ENCODE results near the gene MAP2K5.

MAP2K5 gene

GRCh38 chr15:67559576-67559975, 17.1 kb downstream of the MAP2K5 start:
- DNase-seq (ENCODE audit: low read depth in 2 of 2): no peak

DNA sequence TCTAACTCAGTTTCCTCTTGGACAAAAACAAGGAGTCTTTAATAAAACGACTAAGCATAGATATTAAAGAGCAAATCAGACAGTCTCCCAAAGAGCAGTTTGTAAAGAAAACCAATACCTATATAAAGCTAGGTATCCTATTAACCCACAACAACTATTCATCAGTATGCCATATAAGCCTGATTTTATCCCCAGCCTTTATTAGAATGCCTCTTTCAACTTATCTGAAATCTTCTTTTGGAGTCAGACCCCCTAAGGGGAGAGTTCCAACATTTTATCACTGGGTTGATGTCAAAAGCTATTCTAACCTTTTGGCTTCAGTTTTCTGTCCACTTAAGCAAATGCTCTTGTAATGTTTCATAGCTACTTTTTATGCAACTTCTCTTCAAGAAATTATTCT, 17.8 kb downstream of the MAP2K5 start:
- no peak for DNase-seq (ENCODE audit: low read depth in 2 of 2)

- no peak for DNase-seq (ENCODE audit: low read depth in 2 of 2)
Observed at GRCh38 chr15:67563092-67563491, 20.6 kb downstream of the MAP2K5 start.

DNA sequence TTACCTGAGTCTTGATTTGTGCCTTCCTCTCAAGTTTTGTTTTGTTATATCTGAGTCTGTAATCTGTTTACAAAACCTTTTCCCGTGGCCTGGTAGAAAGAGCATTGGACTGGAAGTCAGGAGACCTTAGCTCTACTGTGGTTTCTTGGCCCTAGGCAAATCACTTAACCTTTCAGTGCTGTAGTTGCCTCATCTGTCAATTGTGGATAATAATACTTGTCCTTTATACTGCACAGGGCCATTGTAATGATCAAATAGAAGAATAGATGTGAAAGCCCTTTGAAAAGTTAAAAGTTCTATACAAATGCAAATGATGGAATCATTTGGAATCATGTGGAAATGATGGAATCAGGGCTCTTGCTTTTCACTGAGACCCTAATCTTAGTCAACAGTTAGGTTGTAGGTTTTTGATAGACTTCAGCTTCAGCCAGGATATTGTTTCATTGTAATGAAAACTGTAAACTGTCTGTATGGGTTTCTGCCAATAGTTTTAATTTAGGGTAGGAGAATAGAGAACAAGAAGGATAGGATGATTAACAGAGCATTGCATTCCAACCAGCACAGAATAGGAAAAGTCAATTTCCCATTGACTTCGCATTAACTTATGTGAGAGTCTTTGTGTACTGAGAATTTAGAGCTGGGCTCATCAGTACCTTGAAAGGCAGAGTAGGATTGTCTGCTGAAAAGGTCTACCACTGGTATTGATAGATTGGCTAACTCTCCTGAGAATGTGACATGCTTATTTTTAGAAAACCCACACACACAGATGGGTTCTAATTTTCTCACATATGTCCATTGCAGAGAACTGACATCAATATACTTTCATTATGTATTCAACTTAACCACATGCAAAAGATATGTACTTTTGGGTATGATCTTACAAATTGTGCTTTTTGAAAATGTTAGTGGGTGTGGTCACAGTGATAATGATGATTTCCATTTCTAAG, 21.8 kb downstream of the MAP2K5 start:
- no peak for DNase-seq (ENCODE audit: low read depth in 2 of 2)

DNA sequence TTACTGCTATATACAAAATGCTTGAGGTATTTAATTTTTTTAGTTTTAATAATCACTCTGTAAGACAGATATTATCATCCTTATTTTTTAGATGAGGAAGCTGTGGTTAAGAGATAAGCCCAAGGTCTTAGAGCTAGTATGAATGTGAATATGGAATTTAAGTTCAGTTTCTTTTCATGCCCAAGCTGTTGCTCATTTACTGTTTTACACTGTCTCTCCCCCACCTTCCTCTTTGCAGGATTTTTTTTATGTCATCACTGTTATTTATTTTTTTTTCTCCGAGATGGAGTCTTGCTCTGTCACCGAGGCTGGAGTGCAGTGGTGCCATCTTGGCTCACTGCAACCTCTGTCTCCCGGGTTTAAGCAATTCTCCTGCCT, 22.5 kb downstream of the MAP2K5 start:
- DNase-seq (ENCODE audit: low read depth in 2 of 2): no peak

DNA sequence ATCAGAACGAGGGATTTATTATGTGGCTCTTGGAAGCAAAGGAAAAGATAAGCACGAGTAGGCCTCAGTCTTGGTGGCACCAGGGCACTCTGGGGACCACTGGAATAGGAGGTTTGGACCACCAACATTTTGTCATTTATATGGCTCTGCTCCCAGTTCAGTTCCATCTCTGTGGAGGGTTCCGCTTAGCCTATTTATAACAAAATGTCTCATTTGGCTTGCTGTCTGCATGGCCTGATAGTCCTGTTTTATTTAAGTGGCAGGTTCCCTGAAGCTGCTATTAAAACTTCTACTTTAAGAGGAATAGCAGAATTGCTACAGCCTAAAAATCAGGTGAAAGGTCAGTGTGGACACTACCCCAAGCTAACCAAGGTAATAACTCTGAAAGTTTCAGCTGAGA, 27.2 kb downstream of the MAP2K5 start:
- no peak for DNase-seq (ENCODE audit: low read depth in 2 of 2)

- no peak for DNase-seq (ENCODE audit: low read depth in 2 of 2)
Observed at GRCh38 chr15:67570875-67571647, 28.6 kb downstream of the MAP2K5 start.

DNA sequence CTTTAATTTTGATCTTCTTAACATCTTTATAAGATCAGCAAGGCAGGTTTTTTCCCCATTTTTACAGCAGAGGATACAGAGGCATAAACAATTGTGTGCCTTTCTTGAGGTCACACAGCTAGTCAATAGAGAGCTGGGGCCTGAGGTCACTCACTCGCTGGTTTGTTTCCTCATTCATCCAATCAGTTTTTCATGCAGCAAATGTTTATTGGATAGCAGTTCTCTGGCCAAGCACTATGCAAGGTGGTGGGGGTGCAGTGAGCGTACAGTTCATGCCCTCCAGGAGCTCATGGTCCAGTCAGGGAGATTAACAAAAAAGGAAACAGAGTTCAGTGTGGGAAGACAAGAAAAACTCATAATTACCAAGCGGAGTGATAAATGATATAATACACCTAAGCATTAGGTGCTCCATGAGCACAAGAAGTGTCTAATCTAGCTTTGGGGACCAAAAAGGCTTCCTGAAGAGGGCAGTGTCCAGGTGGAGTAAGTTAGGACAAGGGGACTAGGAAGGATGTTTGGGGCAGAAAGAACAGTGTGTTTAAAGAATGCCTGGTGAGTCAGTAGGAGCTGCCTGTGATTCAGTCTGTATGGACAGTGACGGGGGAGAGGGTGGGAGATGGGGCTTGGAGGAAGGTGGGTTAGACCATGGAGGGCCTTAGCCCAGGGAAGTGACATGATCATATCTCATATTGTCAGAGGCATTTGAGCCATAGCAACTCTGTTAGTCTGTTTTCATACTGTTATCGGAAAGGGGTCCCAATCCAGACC, 29.3 kb downstream of the MAP2K5 start:
- DNase-seq (ENCODE audit: low read depth in 2 of 2): no peak

DNA sequence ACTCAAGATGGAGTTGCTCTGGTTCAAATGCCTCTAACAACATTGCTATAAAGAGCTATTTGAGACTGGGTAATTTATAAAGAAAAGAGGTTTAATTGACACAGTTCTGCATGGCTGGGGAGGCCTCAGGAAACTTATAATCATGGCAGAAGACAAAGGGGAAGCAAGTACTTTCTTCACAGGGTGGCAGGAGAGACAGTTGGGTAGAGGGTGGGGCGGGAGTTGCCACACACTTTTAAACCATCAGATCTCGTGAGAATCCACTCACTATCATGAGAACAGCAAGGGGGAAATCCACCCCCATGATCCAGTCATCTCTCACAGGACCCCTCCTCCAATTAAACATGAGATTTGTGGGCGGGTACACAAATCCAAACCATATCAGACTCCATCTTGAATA, 30.7 kb downstream of the MAP2K5 start:
- no peak for DNase-seq (ENCODE audit: low read depth in 2 of 2)

GRCh38 chr15:67575039-67575502, 32.6 kb downstream of the MAP2K5 start:
- no peak for DNase-seq (ENCODE audit: low read depth in 2 of 2)

DNA sequence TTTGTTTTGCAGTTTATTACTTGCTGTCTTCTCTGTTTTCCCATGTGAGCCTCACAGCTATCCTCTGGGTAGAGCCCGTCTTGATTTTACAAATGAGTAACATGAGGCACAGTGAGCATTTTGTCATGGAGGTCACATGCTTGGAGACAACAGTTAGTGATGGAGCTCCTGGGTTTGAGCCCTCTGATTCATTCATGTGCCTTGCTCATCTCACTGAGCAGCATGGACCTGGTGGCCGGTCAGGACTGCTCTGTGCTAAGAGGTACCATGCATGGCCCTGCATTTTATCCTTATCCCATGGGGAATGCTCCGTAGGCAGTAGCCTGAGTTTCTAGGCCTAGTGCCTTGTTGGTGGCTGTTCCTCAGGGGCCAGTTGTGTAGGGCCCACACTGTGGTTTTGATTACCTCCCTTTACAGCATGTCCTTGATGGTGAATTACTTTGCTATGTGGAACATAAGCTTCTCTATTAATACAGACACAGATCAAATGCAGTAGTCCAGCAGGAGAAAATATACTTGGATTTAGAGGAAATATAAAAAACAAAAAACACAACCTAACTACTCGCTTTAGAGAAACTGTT, 35.6 kb downstream of the MAP2K5 start:
- no peak for DNase-seq (ENCODE audit: low read depth in 2 of 2)

GRCh38 chr15:67579164-67579563, 36.7 kb downstream of the MAP2K5 start:
- DNase-seq (ENCODE audit: low read depth in 2 of 2): no peak

DNA sequence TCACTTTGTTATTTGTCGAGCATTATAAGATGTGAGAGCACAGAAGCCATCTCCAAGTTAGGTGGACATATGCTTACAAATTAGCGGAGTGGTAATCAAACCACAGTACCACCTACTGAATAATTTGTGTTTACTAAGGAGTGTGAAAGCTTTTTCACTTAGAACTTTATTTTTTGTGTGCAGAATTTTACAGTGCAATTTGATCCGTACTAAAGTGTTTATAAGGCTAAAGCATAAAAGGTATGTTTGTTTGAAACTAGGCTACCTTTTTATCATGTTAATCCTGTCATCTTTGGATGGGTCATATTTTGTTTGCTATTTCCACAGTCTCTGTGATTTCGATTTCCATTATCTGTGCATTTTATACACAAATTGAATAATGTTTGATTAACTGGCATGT, 37.5 kb downstream of the MAP2K5 start:
- DNase-seq (ENCODE audit: low read depth in 2 of 2): no peak

DNA sequence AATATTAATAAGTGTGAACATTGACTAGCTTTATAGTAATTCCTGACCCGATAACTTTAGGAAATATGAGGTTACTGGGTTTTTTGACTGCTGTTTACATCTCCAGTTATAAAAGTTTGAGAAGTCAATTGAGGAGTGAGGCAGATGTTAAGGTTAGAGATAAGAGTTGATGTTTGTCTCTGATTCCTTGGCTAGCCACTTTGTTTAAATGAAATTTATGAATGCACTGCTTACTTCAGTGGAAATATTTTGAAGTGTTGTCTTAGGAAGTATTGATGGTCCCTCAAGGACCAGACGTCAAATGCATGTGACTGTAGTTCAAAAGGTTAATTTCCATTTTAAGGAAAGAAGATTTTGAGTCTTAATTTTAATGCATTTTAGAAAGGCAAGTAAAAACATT, 41.7 kb downstream of the MAP2K5 start:
- no peak for DNase-seq (ENCODE audit: low read depth in 2 of 2)

GRCh38 chr15:67585681-67586080, 43.2 kb downstream of the MAP2K5 start:
- no peak for DNase-seq (ENCODE audit: low read depth in 2 of 2)

GRCh38 chr15:67587331-67587730, 44.8 kb downstream of the MAP2K5 start:
- no peak for DNase-seq (ENCODE audit: low read depth in 2 of 2)

DNA sequence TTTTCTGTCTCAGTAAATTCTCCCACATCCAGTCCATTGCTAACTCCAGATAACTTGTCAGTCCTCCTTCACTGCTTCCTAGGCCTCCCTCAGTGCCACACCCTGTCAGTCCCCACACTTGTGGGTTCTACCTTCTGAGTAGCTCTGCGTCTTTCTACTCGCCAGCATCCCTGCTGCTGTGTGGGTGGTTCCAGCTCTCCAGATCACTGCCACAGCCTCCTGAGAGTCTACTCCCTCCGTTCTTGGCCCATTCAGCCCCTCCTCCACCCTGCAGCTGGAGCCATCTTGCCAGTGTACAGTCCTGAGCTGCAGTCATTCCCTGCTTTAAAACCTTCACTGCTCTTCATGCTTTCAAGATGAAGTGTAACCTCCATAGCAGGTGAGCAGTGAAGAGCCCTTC, 45.3 kb downstream of the MAP2K5 start:
- DNase-seq (ENCODE audit: low read depth in 2 of 2): no peak

- DNase-seq (ENCODE audit: low read depth in 2 of 2): no peak
Observed at GRCh38 chr15:67590191-67590590, 47.7 kb downstream of the MAP2K5 start.

DNA sequence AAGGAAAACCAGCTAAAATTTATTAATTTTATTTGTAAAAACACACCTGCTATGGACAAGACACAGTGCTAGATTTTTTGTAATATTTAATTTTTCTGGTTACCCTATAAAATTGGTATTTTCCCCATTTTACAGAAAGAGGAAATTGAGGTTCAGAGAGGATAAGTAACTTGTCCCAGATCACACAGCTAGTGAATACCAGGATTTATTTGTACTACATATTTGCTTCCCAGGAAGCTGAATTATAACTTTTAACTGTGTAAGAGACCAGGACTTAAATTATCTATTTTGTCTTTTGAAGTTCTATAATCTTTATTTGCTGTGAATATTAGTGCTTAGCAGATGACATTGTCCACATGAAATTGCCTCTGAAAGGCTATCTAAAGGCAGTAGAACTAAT, 49.7 kb downstream of the MAP2K5 start:
- no peak for DNase-seq (ENCODE audit: low read depth in 2 of 2)

DNA sequence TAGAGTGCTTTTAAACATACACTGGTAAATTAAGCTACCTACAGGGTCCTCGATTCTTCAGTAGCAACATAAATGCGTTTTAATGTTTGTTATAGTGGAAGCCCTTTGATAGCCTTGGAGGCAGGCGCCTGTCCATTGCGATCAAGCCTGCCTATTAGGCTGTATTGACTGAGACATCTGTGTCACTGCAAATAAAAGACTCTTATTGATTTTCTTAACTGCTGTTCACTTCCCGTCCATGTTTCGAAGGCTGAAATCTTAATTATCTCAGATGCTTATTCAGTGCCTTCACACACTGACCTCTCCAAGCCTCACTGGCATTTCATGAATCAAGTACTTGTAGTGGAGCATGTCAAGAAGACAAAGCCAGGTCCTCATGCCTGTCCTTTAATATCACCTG, 51.1 kb downstream of the MAP2K5 start:
- DNase-seq (ENCODE audit: low read depth in 2 of 2): no peak

- DNase-seq (ENCODE audit: low read depth in 2 of 2): no peak
Observed at GRCh38 chr15:67594770-67595169, 52.3 kb downstream of the MAP2K5 start.

DNA sequence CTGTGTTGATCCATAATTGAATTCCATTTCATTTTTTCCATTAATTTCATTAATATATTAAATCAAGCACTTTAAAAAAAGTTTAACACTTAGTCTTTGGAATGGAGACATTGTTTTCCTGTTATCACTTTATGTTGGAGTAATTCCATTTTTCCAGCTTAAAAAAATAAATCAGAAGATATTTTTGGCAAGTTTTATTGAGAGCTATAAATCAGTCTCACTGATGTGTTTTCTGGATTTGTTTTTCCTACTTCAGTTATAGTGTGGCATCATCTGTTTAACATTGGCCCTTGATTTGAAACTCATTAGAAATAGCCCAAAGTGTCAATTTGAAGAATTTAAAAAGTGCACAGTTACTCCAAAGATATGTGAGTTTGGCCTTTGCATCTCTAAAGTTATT, 53.1 kb downstream of the MAP2K5 start:
- no peak for DNase-seq (ENCODE audit: low read depth in 2 of 2)

Data from stimulated activated CD8-positive, alpha-beta memory T cell treated with anti-CD3 and anti-CD28 coated beads, Interleukin-2, amount 100 ng/mL, for 1 hour (primary cell).